K562 (cell line): Measurements from ENCODE around the gene TSSK2. TPM values are rescaled to one million over a fixed set of nuclear protein-coding genes. Genes with fewer than 3 reads are reported as not detected.

Experiments used
- ADNP ChIP-seq: fragments of 200-800 bp; sonication (Bioruptor generic); IDR thresholded peaks from 2 replicates; pipeline ENCODE4 v1.6.1; 2016; ENCODE audit warnings: missing genetic modification characterization, missing compliant biosample characterization
- BRD9 ChIP-seq: fragments of 450-650 bp; IDR thresholded peaks from 2 replicates; pipeline ENCODE4 v1.6.1; 2018; ENCODE audit warnings: low read depth; ENCODE audit not compliant: partially characterized antibody
- ESRRB ChIP-seq: fragments of 250-450 bp; sonication (Bioruptor Pico); IDR thresholded peaks from 2 replicates; pipeline ENCODE4 v1.5.0; 2020; ENCODE audit warnings: mild to moderate bottlenecking, moderate library complexity, borderline replicate concordance
- GATAD2A ChIP-seq: fragments of 450-650 bp; IDR thresholded peaks from 2 replicates; pipeline ENCODE4 v1.6.1; 2017
- GATAD2B ChIP-seq: fragments of 450-650 bp; IDR thresholded peaks from 2 replicates; pipeline ENCODE4 v1.6.1; 2017; ENCODE audit warnings: mild to moderate bottlenecking, borderline replicate concordance
- HIVEP1 ChIP-seq: fragments of 250-450 bp; sonication (Bioruptor Pico); IDR thresholded peaks from 2 replicates; pipeline ENCODE4 v1.4.0; 2020; ENCODE audit warnings: mild to moderate bottlenecking
- MEF2D ChIP-seq: conservative IDR thresholded peaks from 2 replicates; pipeline ENCODE4 v1.6.1; 2016; ENCODE audit warnings: low read depth, missing genetic modification characterization, missing compliant biosample characterization
- MIER1 ChIP-seq: fragments of 450-650 bp; IDR thresholded peaks from 2 replicates; pipeline ENCODE4 v1.6.1; 2016; ENCODE audit warnings: antibody characterized with exemption, mild to moderate bottlenecking, low read depth
- PHB2 ChIP-seq: fragments of 450-650 bp; IDR thresholded peaks from 2 replicates; pipeline ENCODE4 v1.6.1; 2017; ENCODE audit warnings: low read depth
- SAP30 ChIP-seq: fragments of 200-600 bp; sonication (generic); IDR thresholded peaks from 2 replicates; pipeline ENCODE4 v1.6.1; 2012; ENCODE audit warnings: borderline replicate concordance, low read depth, mild to moderate bottlenecking, moderate library complexity, low read length, control low read depth, inconsistent platforms; ENCODE audit not compliant: insufficient read depth, poor library complexity, severe bottlenecking
- SETDB1 ChIP-seq: IDR thresholded peaks from one replicate; pipeline ENCODE4 v1.6.1; 2012; ENCODE audit warnings: low read length, control low read depth, inconsistent platforms
- SNIP1 ChIP-seq: fragments of 450-650 bp; IDR thresholded peaks from 2 replicates; pipeline ENCODE4 v1.7.1; 2017; ENCODE audit warnings: low read depth, mild to moderate bottlenecking
- STAT6 ChIP-seq: sonication (generic); formaldehyde crosslinking; IDR thresholded peaks from 2 replicates; pipeline ENCODE4 v1.8.1; 2023; ENCODE audit warnings: mild to moderate bottlenecking, missing genetic modification reagents
- TBP ChIP-seq: optimal IDR thresholded peaks from 2 replicates; pipeline ENCODE3; 2011; ENCODE audit warnings: low read depth, low read length, improper control_type of control experiment
- THAP7 ChIP-seq: fragments of 250-450 bp; sonication (Bioruptor Pico); IDR thresholded peaks from 2 replicates; pipeline ENCODE4 v1.5.0; 2021
- THRB ChIP-seq: fragments of 450-650 bp; formaldehyde crosslinking; conservative IDR thresholded peaks from 2 replicates; pipeline ENCODE4 v1.4.0; 2022; ENCODE audit warnings: mild to moderate bottlenecking, missing genetic modification characterization
- WHSC1 ChIP-seq: IDR thresholded peaks from one replicate; pipeline ENCODE4 v1.6.1; 2012; ENCODE audit warnings: low read length, control low read depth, inconsistent platforms
- ZBTB49 ChIP-seq: sonication (generic); formaldehyde crosslinking; IDR thresholded peaks from 2 replicates; pipeline ENCODE4 v1.8.0; 2022; ENCODE audit warnings: missing genetic modification reagents, mild to moderate bottlenecking, borderline replicate concordance
- ZNF143 ChIP-seq: sonication (generic); formaldehyde crosslinking; IDR thresholded peaks from 2 replicates; pipeline ENCODE4 v1.9.0; 2022; ENCODE audit warnings: mild to moderate bottlenecking, missing genetic modification reagents
- ZNF707 ChIP-seq: fragments of 250-450 bp; sonication (Bioruptor Pico); conservative IDR thresholded peaks from 2 replicates; pipeline ENCODE4 v1.8.0; 2022; ENCODE audit warnings: inconsistent platforms, mild to moderate bottlenecking, moderate library complexity
- polyA plus RNA-seq, 8 experiments: library from polyadenylated mRNA; depleted of rRNA in 4 of 8; stranded (reverse) in 5 of 8; unstranded in 3 of 8; fragments of >200 nt; fragmentation: Nextera tagmentation in 2 of 8; fragmentation: Illumina TruSeq in 1 of 8; extraction: Ambion mirVana in 2 of 8; extraction: Trizol in 1 of 8; gene quantifications; 2 replicates each; pipeline versions ENCODE4 v1.2.1 to v1.2.3, GENCODE V29; 2011 to 2014; ENCODE audit warnings: inconsistent platforms in 1 of 8, missing spikeins in 1 of 8
- total RNA-seq, 7 experiments: library from RNA; depleted of rRNA in 6 of 7; stranded (reverse); fragments of >200 nt in 6 of 7; fragmentation: Illumina TruSeq in 2 of 7; extraction: Trizol in 2 of 7; gene quantifications; 2 replicates each; pipeline versions ENCODE4 v1.2.1 to v1.2.3, GENCODE V29; 2011 to 2021; ENCODE audit warnings: low replicate concordance in 1 of 7

Gene TSSK2
- total and polyA plus RNA-seq, 9 of the 15 experiments (the other 6 are each of a cell fraction or from before 2014, with no cell fraction given) = 0.04 TPM; not detected in 8

GRCh38 chr22:19181786-19182471 is 50.8 kb downstream of the TSSK2 start (continued):
- no peak for TF ChIP-seq ZBTB49 (CRISPR knock-in tag)
- TF ChIP-seq ESRRB (CRISPR knock-in tag) = no peak
- TF ChIP-seq SNIP1 = no peak
- peak; percentile 12 for TF ChIP-seq WHSC1
- TF ChIP-seq GATAD2B = no peak
- TF ChIP-seq STAT6 (CRISPR knock-in tag) = no peak
- TF ChIP-seq SAP30 = peak; percentile 40
- TF ChIP-seq MEF2D (tag) = no peak
- TF ChIP-seq TBP = no peak
- TF ChIP-seq ZNF707 = 0 out of 2 replicates have a peak, but pooled peaks have one; percentile 25
- peak; percentile 96 for TF ChIP-seq SETDB1
- TF ChIP-seq MIER1 = no peak
- no peak for TF ChIP-seq HIVEP1 (CRISPR knock-in tag)
- TF ChIP-seq PHB2 = no peak
- no peak for TF ChIP-seq THAP7
- TF ChIP-seq ZNF143 (CRISPR knock-in tag) = no peak
- no peak for TF ChIP-seq ADNP (tag)
- 0 out of 2 replicates have a peak, but pooled peaks have one; percentile 32 for TF ChIP-seq THRB (CRISPR knock-in tag)
- TF ChIP-seq BRD9 = no peak
- TF ChIP-seq GATAD2A = no peak
